ENCODE measurements around the gene BRF1.
A peak's percentile ranks its signal among the peaks of the same experiment; 100 is the strongest.

Gene BRF1

DNA sequence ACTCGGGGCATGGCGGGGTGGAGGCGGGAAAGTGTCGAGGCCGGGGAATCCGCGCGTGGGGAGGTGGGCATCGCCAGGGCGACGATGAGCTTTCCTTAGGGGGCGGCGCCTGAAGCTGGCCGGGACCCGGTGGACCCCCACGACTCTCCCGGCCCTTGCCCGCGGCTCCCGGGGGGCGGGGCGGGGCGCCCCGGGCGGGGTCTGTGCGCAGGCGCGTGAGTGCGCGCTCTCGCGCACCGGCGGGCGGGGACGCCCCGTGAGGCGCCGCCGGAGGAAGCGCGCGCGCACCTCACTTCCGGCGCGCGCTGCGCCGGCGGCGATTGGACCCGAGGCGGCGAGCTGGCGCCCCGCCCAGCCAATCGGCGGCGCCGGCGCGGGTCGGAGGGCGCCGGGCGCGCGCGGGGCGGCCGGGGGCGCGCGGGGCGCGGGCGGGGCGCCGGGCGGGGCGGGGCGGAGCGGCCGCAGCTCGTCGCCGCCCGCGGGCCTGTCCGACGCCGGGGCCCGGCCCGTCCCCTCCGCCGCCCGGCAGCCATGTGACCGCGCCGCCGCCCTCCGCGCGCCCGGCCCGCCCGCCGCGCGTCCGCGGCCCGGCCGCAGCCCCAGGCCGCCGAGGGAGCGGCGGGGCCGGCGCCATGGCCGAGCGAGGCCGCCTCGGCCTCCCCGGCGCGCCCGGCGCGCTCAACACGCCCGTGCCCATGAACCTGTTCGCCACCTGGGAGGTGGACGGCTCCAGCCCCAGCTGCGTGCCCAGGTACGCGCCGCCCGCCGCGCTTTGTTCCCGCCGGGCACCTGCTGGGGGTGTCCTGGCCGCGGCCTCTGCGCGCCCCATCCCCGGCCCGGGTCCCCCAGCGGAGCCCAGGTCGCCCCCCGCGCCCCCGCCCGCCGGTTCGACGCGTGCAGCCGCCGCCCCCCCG, 13.7 kb upstream of the BRF1 start, which contains the start of gene PACS2:
Gene PACS2, plus strand, starts transcription at position 462 of the 914 bp plus-strand sequence. Its CDS starts 171 bp downstream, at position 633.
- peaks cover 18% of the 10 kb centered on the region for H3K27me3 ChIP-seq (ENCODE audit: control insufficient read depth, low read length)
- TF ChIP-seq, protein P1, sequence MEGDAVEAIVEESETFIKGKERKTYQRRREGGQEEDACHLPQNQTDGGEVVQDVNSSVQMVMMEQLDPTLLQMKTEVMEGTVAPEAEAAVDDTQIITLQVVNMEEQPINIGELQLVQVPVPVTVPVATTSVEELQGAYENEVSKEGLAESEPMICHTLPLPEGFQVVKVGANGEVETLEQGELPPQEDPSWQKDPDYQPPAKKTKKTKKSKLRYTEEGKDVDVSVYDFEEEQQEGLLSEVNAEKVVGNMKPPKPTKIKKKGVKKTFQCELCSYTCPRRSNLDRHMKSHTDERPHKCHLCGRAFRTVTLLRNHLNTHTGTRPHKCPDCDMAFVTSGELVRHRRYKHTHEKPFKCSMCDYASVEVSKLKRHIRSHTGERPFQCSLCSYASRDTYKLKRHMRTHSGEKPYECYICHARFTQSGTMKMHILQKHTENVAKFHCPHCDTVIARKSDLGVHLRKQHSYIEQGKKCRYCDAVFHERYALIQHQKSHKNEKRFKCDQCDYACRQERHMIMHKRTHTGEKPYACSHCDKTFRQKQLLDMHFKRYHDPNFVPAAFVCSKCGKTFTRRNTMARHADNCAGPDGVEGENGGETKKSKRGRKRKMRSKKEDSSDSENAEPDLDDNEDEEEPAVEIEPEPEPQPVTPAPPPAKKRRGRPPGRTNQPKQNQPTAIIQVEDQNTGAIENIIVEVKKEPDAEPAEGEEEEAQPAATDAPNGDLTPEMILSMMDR (IDR thresholded peaks at IDR 0.05; ENCODE audit: low read depth, low read length, poor library complexity, severe bottlenecking), result no peak
- no peak for TF ChIP-seq EZH2phosphoT487 (IDR thresholded peaks at IDR 0.05; ENCODE audit: borderline replicate concordance, low read length)
- peaks cover 8% of the 10 kb centered on the region; the same call in 1 of the 2 replicates for H4K20me1 ChIP-seq (ENCODE audit: control insufficient read depth, insufficient read depth, low read depth, low read length)
- peak within 1 kb of the TSS; percentile 93 for H3K4me2 ChIP-seq (ENCODE audit: low read length)
- H3K79me2 ChIP-seq (ENCODE audit: control insufficient read depth, low read length), result peaks cover 14% of the 10 kb centered on the region
- peaks cover 2% of the 10 kb centered on the region; the same call in 1 of the 2 replicates for H3K36me3 ChIP-seq (ENCODE audit: control insufficient read depth, low read length)
- H3F3A ChIP-seq (ENCODE audit: control insufficient read depth, insufficient read depth), result no peaks in the 10 kb centered on the region
- no peaks in the 10 kb centered on the region for H3K9me2 ChIP-seq (replicated peaks; ENCODE audit: control insufficient read depth, low read length)
- H3K27ac ChIP-seq (ENCODE audit: low read depth, low read length), result no peak within 1 kb of the TSS
- peaks cover 22% of the 10 kb centered on the region for H3K4me1 ChIP-seq (ENCODE audit: control insufficient read depth, low read length)
- no peaks in the 10 kb centered on the region for H3K9me3 ChIP-seq (ENCODE audit: control insufficient read depth, insufficient read depth, low read length)
- peak within 1 kb of the TSS; percentile 78 for H3K4me3 ChIP-seq (ENCODE audit: low read length)

DNA sequence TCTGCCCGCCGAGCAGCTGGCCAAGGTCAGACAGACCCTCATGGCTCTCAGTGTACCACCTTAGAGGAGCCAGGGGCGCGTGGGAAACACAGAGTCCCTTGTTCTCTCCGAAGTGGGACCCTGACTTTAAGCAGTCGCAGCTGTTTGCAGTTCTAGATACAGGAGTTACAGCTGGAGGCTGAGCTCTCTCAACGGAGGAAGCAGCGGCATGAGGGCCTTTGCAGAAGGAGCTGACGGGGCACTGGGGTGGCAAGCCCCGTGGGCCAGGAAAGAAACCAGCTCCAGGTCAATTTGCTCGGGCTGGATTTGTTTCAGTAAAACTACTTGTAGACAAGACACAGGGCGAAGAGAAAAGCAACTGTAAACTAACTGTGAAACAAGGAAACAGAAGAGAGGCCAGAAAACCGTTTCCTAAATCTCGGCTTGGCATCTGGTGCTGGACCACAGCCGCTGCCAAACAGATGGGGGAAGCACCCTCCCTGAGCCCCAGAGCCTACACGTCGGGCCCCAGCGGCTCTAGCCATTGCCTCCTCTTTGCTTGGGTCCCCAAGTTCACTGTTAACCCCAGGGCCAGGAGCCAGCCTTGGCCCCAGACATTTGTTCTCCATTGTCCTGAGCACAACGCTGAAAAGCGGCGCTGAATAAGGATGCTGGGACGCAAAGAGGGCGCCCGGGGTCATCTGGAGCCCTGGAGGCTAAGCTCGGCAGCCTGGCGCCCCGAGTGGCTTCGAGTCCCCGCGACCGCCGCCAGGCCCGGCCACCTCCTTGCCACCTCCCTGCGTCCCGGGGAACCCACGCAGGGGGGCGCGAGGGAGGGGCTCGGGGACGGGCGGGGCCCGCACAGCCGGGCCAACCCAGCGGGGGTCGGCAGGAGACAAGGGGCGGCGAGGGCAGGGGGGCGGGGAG, 12.8 kb upstream of the BRF1 start:
- no peak for TF ChIP-seq EZH2phosphoT487 (IDR thresholded peaks at IDR 0.05; ENCODE audit: borderline replicate concordance, low read length)
- TF ChIP-seq, protein P1 (IDR thresholded peaks at IDR 0.05; ENCODE audit: low read depth, low read length, poor library complexity, severe bottlenecking), result no peak
- Histone ChIP-seq H3K4me2 (ENCODE audit: low read length) (peak overlapping the region; percentile 93), H3K4me3 (ENCODE audit: low read length) (peak overlapping the region; percentile 73), H4K20me1 (ENCODE audit: control insufficient read depth, insufficient read depth, low read depth, low read length) (peaks cover 8% of the 10 kb centered on the region; the same call in 1 of the 2 replicates), H3K9me2 (replicated peaks; ENCODE audit: control insufficient read depth, low read length) (no peaks in the 10 kb centered on the region), H3K36me3 (ENCODE audit: control insufficient read depth, low read length) (peaks cover 2% of the 10 kb centered on the region; the same call in 1 of the 2 replicates), H3K27me3 (ENCODE audit: control insufficient read depth, low read length) (peaks cover 18% of the 10 kb centered on the region), H3F3A (ENCODE audit: control insufficient read depth, insufficient read depth) (no peaks in the 10 kb centered on the region), H3K4me1 (ENCODE audit: control insufficient read depth, low read length) (peaks cover 22% of the 10 kb centered on the region), H3K9me3 (ENCODE audit: control insufficient read depth, insufficient read depth, low read length) (no peaks in the 10 kb centered on the region), H3K27ac (ENCODE audit: low read depth, low read length) (no peak overlapping the region), H3K79me2 (ENCODE audit: control insufficient read depth, low read length) (peaks cover 14% of the 10 kb centered on the region)

DNA sequence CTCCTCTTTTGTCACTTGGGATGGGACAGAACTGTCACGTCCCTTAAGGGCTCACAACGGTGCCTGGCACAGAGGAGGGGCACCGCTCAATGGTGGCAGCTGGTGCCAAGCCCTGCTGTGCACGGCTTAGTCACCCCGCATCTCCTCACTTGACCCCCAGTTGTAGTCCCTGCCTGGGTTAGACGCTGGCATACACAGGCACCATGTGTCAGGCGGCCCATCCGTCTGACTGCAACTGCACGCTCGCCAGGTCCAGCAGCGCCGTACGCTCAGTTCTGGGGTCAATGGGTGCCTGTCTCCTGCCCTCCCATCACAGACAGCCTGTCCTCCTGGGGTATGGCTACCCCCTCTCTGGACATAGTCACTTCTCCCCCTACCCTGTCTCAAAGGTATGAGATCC, 12.2 kb upstream of the BRF1 start:
- H3K79me2 ChIP-seq (ENCODE audit: control insufficient read depth, low read length), result peaks cover 14% of the 10 kb centered on the region
- peaks cover 18% of the 10 kb centered on the region for H3K27me3 ChIP-seq (ENCODE audit: control insufficient read depth, low read length)
- no peaks in the 10 kb centered on the region for H3K9me3 ChIP-seq (ENCODE audit: control insufficient read depth, insufficient read depth, low read length)
- no peak overlapping the region for H3K27ac ChIP-seq (ENCODE audit: low read depth, low read length)
- no peak overlapping the region for H3K4me3 ChIP-seq (ENCODE audit: low read length)
- H3K36me3 ChIP-seq (ENCODE audit: control insufficient read depth, low read length), result peaks cover 2% of the 10 kb centered on the region; the same call in 1 of the 2 replicates
- peaks cover 8% of the 10 kb centered on the region; the same call in 1 of the 2 replicates for H4K20me1 ChIP-seq (ENCODE audit: control insufficient read depth, insufficient read depth, low read depth, low read length)
- H3F3A ChIP-seq (ENCODE audit: control insufficient read depth, insufficient read depth), result no peaks in the 10 kb centered on the region
- peaks cover 22% of the 10 kb centered on the region for H3K4me1 ChIP-seq (ENCODE audit: control insufficient read depth, low read length)
- TF ChIP-seq, protein P1 (IDR thresholded peaks at IDR 0.05; ENCODE audit: low read depth, low read length, poor library complexity, severe bottlenecking), result no peak
- no peak for TF ChIP-seq EZH2phosphoT487 (IDR thresholded peaks at IDR 0.05; ENCODE audit: borderline replicate concordance, low read length)
- peak overlapping the region; percentile 93; the same call in 1 of the 2 replicates for H3K4me2 ChIP-seq (ENCODE audit: low read length)
- H3K9me2 ChIP-seq (replicated peaks; ENCODE audit: control insufficient read depth, low read length), result no peaks in the 10 kb centered on the region

All from DOHH2 (cell line).